Hepatocyte (in vitro differentiated cells): ENCODE results near the gene ZNF287.

Experiments
- EZH2 ChIP-seq: fragments of 200-600 bp; sonication (generic); IDR thresholded peaks from 2 replicates; pipeline ENCODE4 v1.6.1; 2016; ENCODE audit warnings: antibody characterized with exemption, mild to moderate bottlenecking, borderline replicate concordance
- EZH2phosphoT487 ChIP-seq: fragments of 200-600 bp; sonication (generic); IDR thresholded peaks from one replicate; pipeline ENCODE4 v1.6.1; 2018; ENCODE audit warnings: antibody characterized with exemption, mild to moderate bottlenecking, low read depth, moderate library complexity; ENCODE audit not compliant: unreplicated experiment, severe bottlenecking
- TF ChIP-seq, protein P1 (sequence below): fragments of 200-600 bp; sonication (generic); IDR thresholded peaks from 2 replicates; pipeline ENCODE4 v1.5.1; 2016; ENCODE audit warnings: antibody characterized with exemption, mild to moderate bottlenecking; ENCODE audit not compliant: poor library complexity

DNA sequence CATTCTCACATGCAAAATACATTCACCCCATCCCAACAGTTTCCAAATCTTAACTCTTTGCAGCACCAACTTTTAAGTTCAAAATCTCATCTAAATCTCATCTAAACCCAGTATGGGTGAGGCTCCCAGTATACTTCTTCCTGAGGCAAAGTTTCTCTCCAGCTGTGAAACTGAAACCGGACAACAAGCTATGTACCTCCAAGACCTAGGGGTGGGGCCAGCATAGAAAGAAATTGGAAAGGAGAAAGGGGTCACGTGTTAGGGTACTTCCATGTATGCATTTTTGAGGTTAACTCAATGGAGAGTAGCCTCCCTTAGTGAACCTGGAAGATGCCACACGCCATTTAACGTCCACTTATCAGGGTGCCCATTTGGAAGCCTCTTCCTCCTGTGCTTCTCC is 53.1 kb downstream of the ZNF287 start:
- TF ChIP-seq, protein P1, sequence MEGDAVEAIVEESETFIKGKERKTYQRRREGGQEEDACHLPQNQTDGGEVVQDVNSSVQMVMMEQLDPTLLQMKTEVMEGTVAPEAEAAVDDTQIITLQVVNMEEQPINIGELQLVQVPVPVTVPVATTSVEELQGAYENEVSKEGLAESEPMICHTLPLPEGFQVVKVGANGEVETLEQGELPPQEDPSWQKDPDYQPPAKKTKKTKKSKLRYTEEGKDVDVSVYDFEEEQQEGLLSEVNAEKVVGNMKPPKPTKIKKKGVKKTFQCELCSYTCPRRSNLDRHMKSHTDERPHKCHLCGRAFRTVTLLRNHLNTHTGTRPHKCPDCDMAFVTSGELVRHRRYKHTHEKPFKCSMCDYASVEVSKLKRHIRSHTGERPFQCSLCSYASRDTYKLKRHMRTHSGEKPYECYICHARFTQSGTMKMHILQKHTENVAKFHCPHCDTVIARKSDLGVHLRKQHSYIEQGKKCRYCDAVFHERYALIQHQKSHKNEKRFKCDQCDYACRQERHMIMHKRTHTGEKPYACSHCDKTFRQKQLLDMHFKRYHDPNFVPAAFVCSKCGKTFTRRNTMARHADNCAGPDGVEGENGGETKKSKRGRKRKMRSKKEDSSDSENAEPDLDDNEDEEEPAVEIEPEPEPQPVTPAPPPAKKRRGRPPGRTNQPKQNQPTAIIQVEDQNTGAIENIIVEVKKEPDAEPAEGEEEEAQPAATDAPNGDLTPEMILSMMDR: no peak
- no peak for TF ChIP-seq EZH2
- no peak for TF ChIP-seq EZH2phosphoT487
